Parathyroid adenoma (tissue), 2 donors: ENCODE data around the gene SGIP1.
"Not testable (repeated sequence)": the region's sequence is repeated elsewhere in the genome, so short reads cannot be mapped to it uniquely, and the experiment has no call there.

ENCODE experiments used
- H2AFZ ChIP-seq: fragments of 300-600 bp; sonication (generic); one replicate; pipeline ENCODE4 v1.7.0; 2017; ENCODE audit warnings: antibody characterized with exemption, mild to moderate bottlenecking
- H3K27ac ChIP-seq: fragments of 300-600 bp; sonication (generic); one replicate; pipeline ENCODE4 v1.7.0; 2017
- H3K27me3 ChIP-seq: fragments of 300-600 bp; sonication (generic); one replicate; pipeline ENCODE4 v1.7.0; 2017; ENCODE audit warnings: low read length; ENCODE audit not compliant: control insufficient read depth, insufficient read depth
- H3K36me3 ChIP-seq: fragments of 300-600 bp; sonication (generic); one replicate; pipeline ENCODE4 v1.7.0; 2017; ENCODE audit warnings: low read length; ENCODE audit not compliant: control insufficient read depth, insufficient read depth
- H3K4me1 ChIP-seq: fragments of 300-600 bp; sonication (generic); one replicate; pipeline ENCODE4 v1.7.0; 2017; ENCODE audit warnings: control low read depth
- H3K4me2 ChIP-seq: fragments of 300-600 bp; sonication (generic); one replicate; pipeline ENCODE4 v1.7.0; 2017; ENCODE audit warnings: low read length
- H3K4me3 ChIP-seq: fragments of 300-600 bp; sonication (generic); one replicate; pipeline ENCODE4 v1.7.0; 2017; ENCODE audit warnings: low read depth, low read length
- H3K79me2 ChIP-seq: fragments of 300-600 bp; sonication (generic); one replicate; pipeline ENCODE4 v1.7.0; 2017; ENCODE audit warnings: control low read depth
- H3K9ac ChIP-seq: fragments of 300-600 bp; sonication (generic); one replicate; pipeline ENCODE4 v1.7.0; 2017; ENCODE audit warnings: mild to moderate bottlenecking
- H3K9me3 ChIP-seq: fragments of 300-600 bp; sonication (generic); one replicate; pipeline ENCODE4 v1.7.0; 2017; ENCODE audit warnings: low read length; ENCODE audit not compliant: control insufficient read depth
- TF ChIP-seq, protein P1 (sequence below): fragments of 300-600 bp; sonication (generic); IDR thresholded peaks from one replicate; pipeline ENCODE4 v1.7.0; 2017; ENCODE audit warnings: antibody characterized with exemption, mild to moderate bottlenecking
- donor health status: primary hyperparathyroidism.

Gene SGIP1

DNA sequence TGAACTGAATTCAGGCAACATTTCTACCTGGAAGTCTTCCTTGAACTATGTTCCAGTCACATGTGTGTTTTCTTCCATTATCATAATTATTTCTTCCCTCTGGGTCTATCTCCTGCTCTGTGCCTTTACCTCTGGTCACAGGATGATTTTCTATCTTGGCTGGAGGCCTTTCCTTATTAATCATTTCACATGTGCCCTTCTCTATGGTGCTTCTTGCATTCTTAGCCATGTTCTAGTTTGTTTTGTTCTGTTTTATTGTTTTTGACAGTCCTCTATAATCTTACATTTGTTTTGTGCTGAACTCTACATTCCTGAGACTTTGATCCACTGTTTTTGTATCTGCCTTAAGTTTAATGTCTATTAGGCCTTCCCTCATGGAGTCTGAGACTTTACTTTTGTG is 51.0 kb downstream of the SGIP1 start:
- Histone ChIP-seq H3K27me3 (no peaks in the 10 kb centered on the region), H3K4me3 (no peak overlapping the region), H3K9ac (no peak overlapping the region), H2AFZ (no peak overlapping the region), H3K27ac (no peak overlapping the region), H3K4me2 (no peak overlapping the region), H3K79me2 (no peaks in the 10 kb centered on the region), H3K9me3 (no peaks in the 10 kb centered on the region), H3K4me1 (no peaks in the 10 kb centered on the region), H3K36me3 (no peaks in the 10 kb centered on the region)
- TF ChIP-seq, protein P1, sequence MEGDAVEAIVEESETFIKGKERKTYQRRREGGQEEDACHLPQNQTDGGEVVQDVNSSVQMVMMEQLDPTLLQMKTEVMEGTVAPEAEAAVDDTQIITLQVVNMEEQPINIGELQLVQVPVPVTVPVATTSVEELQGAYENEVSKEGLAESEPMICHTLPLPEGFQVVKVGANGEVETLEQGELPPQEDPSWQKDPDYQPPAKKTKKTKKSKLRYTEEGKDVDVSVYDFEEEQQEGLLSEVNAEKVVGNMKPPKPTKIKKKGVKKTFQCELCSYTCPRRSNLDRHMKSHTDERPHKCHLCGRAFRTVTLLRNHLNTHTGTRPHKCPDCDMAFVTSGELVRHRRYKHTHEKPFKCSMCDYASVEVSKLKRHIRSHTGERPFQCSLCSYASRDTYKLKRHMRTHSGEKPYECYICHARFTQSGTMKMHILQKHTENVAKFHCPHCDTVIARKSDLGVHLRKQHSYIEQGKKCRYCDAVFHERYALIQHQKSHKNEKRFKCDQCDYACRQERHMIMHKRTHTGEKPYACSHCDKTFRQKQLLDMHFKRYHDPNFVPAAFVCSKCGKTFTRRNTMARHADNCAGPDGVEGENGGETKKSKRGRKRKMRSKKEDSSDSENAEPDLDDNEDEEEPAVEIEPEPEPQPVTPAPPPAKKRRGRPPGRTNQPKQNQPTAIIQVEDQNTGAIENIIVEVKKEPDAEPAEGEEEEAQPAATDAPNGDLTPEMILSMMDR, result no peak

DNA sequence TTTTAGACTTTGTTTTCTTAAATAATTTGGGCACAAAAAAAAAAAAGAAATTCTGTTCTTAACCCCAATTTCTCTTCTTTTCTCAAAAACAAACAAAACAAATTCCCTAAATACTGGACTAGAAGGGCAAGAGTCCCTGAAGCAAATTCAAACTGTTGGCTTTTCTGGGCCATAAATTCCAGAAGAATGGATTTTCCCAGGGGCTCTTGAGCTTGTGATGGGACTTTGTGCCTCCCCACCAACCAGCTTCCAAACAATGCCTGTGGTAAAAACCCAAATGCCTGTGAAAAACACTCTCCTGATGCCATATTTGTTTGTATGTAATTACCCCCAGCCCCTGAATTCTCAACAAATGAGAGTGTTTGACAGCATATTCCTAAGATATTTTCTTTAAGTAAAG is 55.4 kb downstream of the SGIP1 start:
- H3K79me2 ChIP-seq, result no peaks in the 10 kb centered on the region
- no peak overlapping the region for H3K27ac ChIP-seq
- no peaks in the 10 kb centered on the region for H3K4me1 ChIP-seq
- no peak overlapping the region for H3K4me3 ChIP-seq
- no peak overlapping the region for H3K4me2 ChIP-seq
- no peaks in the 10 kb centered on the region for H3K9me3 ChIP-seq
- H3K9ac ChIP-seq, result no peak overlapping the region
- no peak overlapping the region for H2AFZ ChIP-seq
- TF ChIP-seq, protein P1, result no peak
- H3K36me3 ChIP-seq, result no peaks in the 10 kb centered on the region
- no peaks in the 10 kb centered on the region for H3K27me3 ChIP-seq

DNA sequence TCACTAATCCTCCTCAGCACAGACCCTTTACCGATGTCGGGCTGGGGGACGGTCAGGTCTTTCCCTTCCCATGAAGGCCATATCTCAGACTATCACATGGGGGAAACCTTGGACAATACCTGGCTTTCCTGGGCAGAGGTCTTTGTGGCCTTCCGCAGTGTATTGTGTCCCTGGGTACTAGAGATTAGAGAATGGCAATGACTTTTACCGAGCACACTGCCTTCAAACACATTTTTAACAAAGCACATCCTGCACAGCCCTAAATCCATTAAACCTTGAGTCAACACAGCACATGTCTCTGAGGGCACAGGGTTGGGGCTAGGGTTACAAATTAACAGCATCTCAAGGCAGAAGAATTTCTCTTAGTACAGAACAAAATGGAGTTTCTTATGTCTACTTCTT is 58.2 kb downstream of the SGIP1 start:
- H3K4me2 ChIP-seq, H3K4me1 ChIP-seq, H3K27me3 ChIP-seq, H3K9me3 ChIP-seq, H3K36me3 ChIP-seq, H3K9ac ChIP-seq, H3K27ac ChIP-seq, H3K4me3 ChIP-seq, H2AFZ ChIP-seq, H3K79me2 ChIP-seq: not testable (repeated sequence)

DNA sequence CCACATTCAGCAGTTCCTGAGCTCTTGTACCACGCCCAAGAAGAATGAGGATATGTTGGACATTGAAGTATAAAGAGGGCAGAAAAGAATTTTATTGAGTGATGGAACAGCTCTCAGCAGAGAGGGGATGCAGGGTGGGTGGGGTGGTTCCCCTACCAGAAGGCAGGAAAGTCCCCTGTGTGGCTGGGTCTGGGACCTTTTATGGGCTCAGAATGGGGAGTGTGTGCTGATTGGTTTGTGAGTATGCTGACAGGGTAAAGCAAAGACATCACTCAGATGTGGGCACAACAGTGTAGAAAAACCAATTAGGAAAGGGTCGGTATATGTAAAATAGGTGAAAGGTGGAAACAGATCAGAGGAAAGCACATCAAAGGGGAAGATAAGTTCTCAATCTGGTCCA is 62.2 kb downstream of the SGIP1 start:
- Histone ChIP-seq H3K9ac (no peak overlapping the region), H3K4me2 (no peak overlapping the region), H3K27me3 (no peaks in the 10 kb centered on the region), H3K4me3 (no peak overlapping the region), H3K9me3 (no peaks in the 10 kb centered on the region), H2AFZ (no peak overlapping the region), H3K27ac (no peak overlapping the region), H3K79me2 (no peaks in the 10 kb centered on the region), H3K4me1 (no peaks in the 10 kb centered on the region), H3K36me3 (no peaks in the 10 kb centered on the region)
- TF ChIP-seq, protein P1, result no peak

DNA sequence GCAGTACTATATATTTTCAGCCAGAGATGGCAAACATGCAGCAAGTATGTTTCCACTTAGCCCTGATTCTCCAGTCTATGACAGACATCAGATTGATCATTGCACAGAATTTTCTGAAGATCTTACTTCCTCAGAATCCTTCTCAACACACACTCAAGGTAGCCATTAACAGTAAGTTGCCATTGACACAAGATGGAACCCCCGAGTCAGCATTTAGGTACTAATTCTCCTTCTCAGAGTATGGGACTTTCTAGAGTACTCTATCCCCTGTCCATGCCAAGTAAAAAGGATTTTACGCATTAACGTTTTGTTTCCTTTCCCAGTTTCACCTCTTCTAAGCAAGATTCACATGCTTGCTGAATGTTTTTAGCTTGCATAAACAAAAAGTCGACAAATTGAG is 63.5 kb downstream of the SGIP1 start:
- no peaks in the 10 kb centered on the region for H3K27me3 ChIP-seq
- no peak overlapping the region for H3K4me3 ChIP-seq

More for the DNA sequence above, 63.5 kb downstream of the SGIP1 start:
- TF ChIP-seq, protein P1, result no peak
- Histone ChIP-seq H3K27ac (no peak overlapping the region), H3K4me1 (no peaks in the 10 kb centered on the region), H3K4me2 (no peak overlapping the region), H3K79me2 (no peaks in the 10 kb centered on the region), H3K9me3 (no peaks in the 10 kb centered on the region), H3K9ac (no peak overlapping the region), H3K36me3 (no peaks in the 10 kb centered on the region), H2AFZ (no peak overlapping the region)
